HG03575 (cell line): ENCODE data around the gene RNASEH2C.
"Not testable (repeated sequence)": the region's sequence is repeated elsewhere in the genome, so short reads cannot be mapped to it uniquely, and the experiment has no call there.

Experiments
- ATAC-seq: cut with Tn5 transposase; IDR thresholded peaks from one replicate; pipeline ENCODE4 v1.9.1; 2021; ENCODE audit not compliant: unreplicated experiment, insufficient number of reproducible peaks, low FRiP score; ENCODE audit errors: extremely low read depth

The RNASEH2C gene

GRCh38 chr11:65718964-65719492, 1.6 kb downstream of the RNASEH2C start:
- no peak for ATAC-seq

DNA sequence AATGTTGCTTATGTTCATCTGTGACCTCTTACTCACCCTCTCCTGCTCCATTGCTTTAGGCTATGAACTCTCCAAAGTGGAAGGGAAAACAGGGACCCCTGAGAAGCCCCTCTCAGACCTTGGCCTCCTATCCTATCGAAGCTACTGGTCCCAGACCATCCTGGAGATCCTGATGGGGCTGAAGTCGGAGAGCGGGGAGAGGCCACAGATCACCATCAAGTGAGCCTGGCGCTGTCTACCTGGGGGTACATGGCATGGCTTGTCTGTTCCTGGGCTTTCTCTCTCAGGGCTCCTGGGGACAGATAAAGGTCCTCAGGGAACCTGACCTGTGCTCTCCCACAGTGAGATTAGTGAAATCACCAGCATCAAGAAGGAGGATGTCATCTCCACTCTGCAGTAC, 2.1 kb downstream of the RNASEH2C start:
- ATAC-seq: no peak

- ATAC-seq: no peak
Measured at GRCh38 chr11:65717906-65718305, 2.7 kb downstream of the RNASEH2C start.

DNA sequence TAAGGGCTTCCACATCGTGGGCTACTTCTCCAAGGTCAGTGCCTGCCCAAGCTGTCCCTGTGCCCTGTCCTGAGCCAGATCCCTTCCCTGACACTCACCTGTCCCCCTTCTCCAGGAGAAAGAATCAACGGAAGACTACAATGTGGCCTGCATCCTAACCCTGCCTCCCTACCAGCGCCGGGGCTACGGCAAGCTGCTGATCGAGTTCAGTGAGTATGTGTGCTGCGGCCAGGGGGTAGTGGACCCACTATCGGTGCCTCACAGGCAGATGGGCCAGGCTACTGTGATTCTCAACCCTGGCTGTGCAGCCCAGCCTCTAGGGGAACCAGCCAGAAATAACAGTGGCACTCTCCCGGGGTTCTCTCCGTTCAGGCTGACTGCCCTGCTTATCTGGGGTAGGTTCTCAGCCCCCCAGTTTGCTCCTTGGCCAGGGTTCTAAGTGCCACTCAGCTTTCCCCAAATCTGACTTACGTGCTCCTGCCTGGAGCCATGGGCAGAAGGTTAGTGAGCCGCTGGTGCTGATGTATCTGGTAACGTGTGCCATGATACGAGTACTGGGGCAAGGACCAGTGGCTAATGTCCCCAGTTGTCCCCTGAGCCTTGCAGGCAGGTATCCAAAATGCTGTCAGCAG, 3.7 kb downstream of the RNASEH2C start:
- no peak for ATAC-seq

DNA sequence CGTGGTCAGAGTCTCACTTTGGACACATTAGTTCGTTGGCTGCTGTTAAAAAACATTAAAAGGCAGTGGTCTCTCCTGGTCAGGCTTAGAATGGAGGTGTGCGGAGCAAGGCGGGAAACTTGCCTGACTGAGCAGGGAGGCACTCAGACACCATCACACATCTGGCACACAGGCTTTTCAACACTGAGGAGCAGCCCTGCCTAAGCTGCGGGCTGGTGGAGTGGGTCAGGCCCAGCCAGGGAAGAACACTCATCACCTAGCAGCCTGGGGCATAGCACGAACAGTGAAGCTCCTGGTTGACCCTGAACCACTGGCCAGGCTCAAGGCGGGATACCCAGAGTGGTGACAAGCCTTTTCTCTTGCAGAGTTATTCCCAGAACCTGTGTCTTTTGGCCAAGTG, 4.3 kb downstream of the RNASEH2C start:
- ATAC-seq: no peak

- ATAC-seq: no peak
Measured at GRCh38 chr11:65714433-65714832, 6.2 kb downstream of the RNASEH2C start.

GRCh38 chr11:65713212-65713969, 7.2 kb downstream of the RNASEH2C start:
- no peak for ATAC-seq

GRCh38 chr11:65712633-65713076, 7.9 kb downstream of the RNASEH2C start:
- ATAC-seq: no peak

GRCh38 chr11:65711785-65712632, 8.6 kb downstream of the RNASEH2C start, which contains the start of gene KAT5:
Gene KAT5 (plus strand): TSS chr11:65712252. CDS start chr11:65712268, 16 bp downstream.
- no peak for ATAC-seq

- ATAC-seq: no peak
Measured at GRCh38 chr11:65710421-65710820, 10.2 kb downstream of the RNASEH2C start.

GRCh38 chr11:65709661-65710060, 10.9 kb downstream of the RNASEH2C start:
- ATAC-seq: no peak

DNA sequence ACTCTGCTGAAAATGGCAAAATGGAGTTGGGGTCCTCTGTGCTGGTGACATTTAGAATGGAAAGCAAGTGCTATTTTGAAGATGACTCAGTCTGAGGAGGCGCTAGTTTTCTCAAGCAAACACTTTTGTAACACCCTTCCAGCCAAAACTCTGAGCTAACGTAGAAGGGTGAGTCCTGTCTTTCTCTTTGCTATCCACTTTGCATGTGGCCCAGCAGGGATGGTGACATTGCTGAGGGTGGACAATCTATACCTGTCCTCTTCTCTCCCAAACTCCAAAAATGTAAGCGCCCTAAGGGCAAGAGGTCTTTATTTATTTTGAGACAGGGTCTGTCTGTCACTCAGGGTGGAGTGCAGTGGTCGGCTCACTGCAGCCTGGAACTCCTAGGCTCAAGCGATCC, 12.1 kb downstream of the RNASEH2C start:
- ATAC-seq: no peak

DNA sequence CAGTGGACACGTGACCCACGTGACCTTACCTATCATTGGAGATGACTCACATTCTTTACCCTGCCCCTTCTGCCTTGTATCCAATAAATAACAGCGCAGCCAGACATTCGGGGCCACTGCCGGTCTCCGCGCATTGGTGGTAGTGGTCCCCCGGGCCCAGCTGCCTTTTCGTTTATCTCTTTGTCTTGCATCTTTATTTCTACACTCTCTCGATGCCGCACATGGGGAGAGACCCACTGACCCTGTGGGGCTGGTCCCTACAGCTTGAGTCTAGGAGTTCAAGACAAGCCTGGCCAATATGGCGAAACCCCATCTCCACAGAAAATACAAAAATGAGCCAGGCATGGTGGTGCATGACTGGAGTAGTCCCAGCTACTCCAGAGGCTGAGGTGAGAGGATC, 13.6 kb downstream of the RNASEH2C start:
- ATAC-seq: not testable (repeated sequence)

DNA sequence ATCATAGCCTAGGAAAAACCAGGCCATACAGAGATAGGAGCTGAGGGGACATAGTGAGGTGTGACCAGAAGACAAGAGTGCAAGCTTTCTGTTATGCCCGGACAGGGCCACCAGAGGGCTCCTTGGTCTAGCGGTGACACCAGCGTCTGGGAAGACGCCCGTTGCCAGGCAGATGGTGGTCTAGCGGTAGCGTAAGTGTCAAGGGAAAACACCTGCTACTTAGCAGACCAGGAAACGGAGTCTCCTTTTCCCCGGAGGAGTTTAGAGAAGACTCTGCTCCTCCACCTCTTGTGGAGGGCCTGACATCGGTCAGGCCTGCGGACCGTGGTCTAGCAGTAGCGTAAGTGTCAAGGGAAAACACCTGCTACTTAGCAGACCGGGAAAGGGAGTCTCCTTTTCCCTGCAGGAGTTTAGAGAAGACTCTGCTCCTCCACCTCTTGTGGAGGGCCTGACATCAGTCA, 14.3 kb downstream of the RNASEH2C start:
- ATAC-seq: not testable (repeated sequence)

GRCh38 chr11:65703846-65704245, 16.8 kb downstream of the RNASEH2C start:
- no peak for ATAC-seq

GRCh38 chr11:65701686-65702085, 18.9 kb downstream of the RNASEH2C start:
- ATAC-seq: no peak

DNA sequence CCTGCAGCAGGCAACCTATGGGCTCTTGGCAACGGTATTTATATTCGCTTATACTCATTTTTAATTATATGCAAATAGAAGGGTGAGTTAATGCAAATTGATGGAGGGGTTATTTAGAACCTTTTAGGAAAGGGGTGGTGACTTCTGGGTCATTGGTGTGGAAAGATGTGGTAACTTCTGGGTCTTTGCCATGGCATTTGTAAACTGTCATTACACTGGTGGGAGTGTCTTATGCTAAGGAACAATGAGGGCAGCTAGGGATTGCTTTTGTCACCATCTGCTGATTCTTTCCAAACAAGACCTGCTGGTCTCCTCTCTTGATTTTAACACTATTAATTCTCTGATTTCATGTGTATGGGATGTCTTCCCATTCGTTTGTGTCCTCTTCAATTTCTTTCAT, 20.2 kb downstream of the RNASEH2C start:
- ATAC-seq: no peak

DNA sequence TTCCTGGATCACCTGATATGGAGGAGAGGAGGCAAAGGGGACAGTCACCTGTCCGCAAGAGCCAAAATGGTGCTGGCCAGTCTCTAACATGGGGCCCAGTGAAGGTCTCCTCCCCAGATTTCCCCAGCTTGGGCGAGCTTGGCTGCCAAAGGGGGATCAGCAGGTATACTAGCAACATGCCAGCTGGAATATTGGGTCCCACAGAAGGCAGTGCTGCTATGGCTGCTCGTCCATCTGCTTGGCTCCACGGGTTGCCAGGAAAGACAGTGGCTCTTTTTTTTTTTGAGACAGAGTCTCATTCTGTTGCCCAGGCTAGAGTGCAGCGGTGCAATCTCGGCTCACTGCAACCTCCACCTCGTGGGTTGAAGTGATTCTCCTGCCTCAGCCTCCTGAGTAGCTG, 21.3 kb downstream of the RNASEH2C start:
- no peak for ATAC-seq

- ATAC-seq: no peak
Measured at GRCh38 chr11:65698205-65698604, 22.4 kb downstream of the RNASEH2C start.
